GM12873 (cell line): ENCODE data around the gene ENPP5.

Experiments used
- TF ChIP-seq, protein P1 (sequence below): IDR thresholded peaks from 2 replicates; pipeline ENCODE4 v1.5.1; 2012; ENCODE audit warnings: low read depth, mild to moderate bottlenecking, moderate library complexity, low read length, control low read depth; ENCODE audit not compliant: insufficient read depth; ENCODE audit errors: missing control alignments

The ENPP5 gene, protein sequence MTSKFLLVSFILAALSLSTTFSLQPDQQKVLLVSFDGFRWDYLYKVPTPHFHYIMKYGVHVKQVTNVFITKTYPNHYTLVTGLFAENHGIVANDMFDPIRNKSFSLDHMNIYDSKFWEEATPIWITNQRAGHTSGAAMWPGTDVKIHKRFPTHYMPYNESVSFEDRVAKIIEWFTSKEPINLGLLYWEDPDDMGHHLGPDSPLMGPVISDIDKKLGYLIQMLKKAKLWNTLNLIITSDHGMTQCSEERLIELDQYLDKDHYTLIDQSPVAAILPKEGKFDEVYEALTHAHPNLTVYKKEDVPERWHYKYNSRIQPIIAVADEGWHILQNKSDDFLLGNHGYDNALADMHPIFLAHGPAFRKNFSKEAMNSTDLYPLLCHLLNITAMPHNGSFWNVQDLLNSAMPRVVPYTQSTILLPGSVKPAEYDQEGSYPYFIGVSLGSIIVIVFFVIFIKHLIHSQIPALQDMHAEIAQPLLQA

DNA sequence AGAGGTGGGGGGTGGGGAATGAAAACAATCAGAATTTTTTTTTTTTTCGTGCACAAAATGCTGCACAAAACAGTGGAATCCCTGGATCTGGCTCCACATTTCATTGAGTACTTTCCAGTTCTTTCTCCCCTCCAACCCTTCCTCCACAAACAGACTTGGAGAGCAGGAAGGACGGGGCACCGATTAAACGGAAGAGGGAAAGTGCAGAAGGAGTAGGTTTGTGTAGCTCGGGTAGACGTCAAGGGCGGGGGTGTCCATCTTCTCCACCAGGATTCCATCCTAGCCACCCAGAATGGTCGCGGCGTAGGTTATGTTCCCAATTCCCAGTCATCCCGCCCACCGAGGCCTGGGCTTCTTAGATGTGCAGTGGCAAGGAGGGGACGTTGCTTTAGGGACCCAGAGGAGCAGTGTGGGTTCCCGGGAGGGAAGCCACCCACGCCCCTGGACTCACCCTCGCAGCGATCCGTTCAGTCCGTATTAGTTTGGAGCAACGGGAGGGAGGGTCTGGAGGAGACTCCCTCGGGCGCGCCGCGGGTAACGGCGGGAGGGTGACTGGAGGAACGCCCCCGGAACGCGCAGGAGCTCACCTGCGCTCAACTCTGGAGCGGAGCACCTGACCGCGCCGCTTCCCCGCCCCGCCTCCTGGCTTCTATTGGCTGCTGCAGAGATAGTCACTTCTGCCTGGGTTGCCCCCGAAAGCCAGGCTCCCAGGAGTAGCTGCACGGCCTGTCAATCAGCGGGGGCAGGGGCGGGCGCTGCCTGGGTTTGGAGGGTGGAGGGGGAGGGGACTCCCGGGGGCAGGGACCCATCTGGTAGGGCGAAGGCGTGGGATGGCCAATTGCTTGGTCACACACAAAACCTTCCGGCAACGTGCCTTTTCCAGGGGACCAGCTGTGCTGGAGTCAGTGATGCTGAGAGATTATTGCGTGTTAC lies at the start of gene ENPP5:
ENPP5 (minus strand) TSS at position 624 of the 933 bp plus-strand sequence. CDS start 2,718 bp downstream, outside the sequence.
- TF ChIP-seq, protein P1, sequence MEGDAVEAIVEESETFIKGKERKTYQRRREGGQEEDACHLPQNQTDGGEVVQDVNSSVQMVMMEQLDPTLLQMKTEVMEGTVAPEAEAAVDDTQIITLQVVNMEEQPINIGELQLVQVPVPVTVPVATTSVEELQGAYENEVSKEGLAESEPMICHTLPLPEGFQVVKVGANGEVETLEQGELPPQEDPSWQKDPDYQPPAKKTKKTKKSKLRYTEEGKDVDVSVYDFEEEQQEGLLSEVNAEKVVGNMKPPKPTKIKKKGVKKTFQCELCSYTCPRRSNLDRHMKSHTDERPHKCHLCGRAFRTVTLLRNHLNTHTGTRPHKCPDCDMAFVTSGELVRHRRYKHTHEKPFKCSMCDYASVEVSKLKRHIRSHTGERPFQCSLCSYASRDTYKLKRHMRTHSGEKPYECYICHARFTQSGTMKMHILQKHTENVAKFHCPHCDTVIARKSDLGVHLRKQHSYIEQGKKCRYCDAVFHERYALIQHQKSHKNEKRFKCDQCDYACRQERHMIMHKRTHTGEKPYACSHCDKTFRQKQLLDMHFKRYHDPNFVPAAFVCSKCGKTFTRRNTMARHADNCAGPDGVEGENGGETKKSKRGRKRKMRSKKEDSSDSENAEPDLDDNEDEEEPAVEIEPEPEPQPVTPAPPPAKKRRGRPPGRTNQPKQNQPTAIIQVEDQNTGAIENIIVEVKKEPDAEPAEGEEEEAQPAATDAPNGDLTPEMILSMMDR: no peak

DNA sequence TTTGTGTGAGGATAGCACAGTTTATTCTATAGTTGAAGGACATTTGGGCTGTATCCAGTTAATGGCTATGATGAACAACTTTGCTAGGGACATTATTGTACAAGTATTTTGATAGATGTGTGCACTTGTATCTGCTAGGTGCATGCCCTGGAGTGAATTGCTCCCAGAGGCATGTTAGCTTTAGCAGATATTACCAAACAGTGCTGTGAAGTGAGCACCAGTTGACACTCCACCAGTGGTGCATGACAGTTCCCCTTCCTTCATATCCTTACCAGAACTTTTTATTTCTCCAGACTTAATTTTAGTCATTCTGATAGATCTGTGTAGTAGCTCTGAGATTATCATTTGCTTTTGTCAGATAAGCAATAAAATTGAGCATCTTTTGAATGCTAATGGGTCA lies 48.9 kb upstream of the ENPP5 start:
- TF ChIP-seq, protein P1: no peak

DNA sequence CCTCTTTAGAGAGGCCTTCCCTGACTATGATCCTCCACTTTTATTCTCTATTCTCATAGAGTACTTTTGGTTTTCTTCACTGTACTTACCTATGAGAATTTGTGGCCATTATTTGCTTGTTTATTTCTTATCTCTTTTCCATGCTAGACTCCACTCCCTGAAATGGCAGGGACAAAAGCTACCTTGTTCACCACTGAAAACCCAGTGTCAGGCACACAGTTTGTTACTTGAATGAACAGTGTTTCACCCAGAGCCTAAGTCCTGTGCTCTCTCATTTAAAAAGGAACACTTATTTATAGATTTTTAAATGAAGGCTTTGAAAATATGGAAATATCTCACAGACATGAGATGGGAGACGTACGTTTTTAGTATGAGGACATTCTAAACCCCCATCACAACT lies 47.7 kb upstream of the ENPP5 start:
- TF ChIP-seq, protein P1: no peak

DNA sequence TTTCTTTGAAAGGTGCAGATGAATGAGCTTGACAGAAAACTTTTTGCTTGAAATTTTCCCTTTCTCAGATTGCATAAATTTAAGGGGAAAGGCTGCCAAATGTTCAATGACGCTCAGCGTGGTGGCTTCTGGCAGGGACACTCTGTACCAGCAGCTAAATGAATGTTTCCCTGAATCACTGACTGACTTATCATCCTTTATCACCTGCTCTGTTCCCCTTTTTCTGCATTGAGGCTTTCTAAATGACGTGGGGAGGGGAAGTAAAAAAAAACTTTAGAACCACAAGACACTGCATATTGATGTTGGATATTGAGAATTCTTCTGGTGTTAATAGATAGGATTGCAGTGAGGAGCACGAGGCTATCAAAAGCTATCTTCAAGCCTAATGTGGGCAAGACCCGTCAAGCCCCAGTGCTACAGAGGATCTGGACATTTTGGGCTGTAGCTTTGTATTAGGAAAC lies 46.9 kb upstream of the ENPP5 start:
- TF ChIP-seq, protein P1: no peak

DNA sequence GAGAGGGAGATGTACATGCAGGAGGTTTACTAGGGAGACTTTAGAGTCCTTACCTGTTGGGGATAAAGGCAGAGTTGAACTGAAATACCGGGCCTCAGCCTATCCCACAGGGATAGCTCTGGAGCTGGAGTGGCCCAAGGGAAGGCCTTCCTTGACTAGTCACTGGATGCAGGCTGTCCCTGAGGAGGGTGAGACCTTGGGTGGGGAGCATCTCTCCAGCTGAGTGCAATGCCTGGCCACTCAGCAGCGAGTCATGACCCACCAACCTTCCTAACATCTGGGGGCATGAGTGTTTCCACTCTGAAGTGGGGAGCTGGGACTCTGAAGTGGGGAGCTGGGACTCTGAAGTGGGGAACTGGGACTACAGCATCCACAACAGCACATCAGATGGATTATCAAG lies 46.1 kb upstream of the ENPP5 start:
- TF ChIP-seq, protein P1: no peak

DNA sequence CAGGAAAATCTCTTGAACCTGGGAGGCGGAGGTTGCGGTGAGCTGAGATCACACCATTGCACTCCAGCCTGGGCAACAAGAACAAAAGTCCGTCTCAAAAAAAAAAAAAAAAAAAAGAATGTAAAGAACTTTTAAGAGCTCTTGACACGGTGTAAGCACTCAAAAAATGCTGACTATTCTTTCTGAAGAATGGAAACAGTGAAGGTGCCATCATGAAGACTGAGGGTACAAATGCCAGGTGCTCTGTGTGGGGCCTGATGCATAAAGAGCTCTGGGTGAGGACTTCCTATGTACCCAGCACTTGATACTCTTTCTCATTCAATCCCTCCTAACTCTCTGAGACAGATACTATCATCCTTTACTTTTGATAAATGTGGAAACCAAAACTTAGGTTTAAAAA lies 45.0 kb upstream of the ENPP5 start:
- TF ChIP-seq, protein P1: no peak

DNA sequence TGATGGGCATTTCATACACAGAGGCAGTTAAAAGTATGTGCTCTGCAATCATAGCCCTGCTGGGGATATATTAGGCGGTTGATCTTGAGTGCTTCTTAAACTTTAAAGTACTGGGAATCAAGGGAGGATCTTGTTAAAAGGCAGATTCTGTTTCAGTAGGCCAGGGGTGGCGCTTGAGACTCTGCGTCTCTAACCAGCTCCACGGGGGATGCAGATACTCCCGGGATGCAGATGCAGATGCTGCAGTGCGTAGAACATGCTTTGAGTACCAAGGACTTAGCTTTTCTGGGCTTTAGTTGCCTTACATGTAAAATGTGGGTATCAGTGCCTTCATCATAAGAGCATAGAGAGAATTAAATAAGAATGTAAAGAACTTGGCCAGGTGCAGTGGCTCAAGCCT lies 44.4 kb upstream of the ENPP5 start:
- TF ChIP-seq, protein P1: no peak
